Stimulated activated CD4-positive, alpha-beta T cell treated with anti-CD3 and anti-CD28 coated beads, Interleukin-12 subunit alpha, Interleukin-12 subunit beta, amount 100 ng/mL, for 24 hours (primary cell): ENCODE measurements around the gene SOX13.

Source experiments
- DNase-seq, 2 experiments: peaks; one replicate each; pipeline ENCODE4 v3.0.0-alpha.2; 2020; ENCODE audit warnings: low read depth in 2 of 2

Gene SOX13

GRCh38 chr1:204065174-204065985 is 7.5 kb upstream of the SOX13 start:
- no peak for DNase-seq

DNA sequence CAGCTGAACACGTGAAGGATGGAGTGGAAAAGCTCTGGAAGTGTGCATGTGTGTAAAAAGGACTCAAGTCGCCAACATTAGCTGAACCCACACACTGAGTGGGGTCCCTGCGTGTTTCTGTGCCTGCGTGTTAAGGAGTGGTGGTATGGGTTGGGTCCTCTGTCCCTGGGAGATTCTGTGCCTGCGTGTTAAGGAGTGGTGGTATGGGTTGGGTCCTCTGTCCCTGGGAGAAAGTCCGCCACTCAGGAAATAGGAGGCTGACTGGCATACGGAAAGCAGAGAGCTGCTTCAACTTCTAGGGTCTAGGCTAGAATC is 7.0 kb upstream of the SOX13 start:
- no peak for DNase-seq

- no peak for DNase-seq
These were observed 5.0 kb upstream of the SOX13 start for GRCh38 chr1:204067935-204068334.

DNA sequence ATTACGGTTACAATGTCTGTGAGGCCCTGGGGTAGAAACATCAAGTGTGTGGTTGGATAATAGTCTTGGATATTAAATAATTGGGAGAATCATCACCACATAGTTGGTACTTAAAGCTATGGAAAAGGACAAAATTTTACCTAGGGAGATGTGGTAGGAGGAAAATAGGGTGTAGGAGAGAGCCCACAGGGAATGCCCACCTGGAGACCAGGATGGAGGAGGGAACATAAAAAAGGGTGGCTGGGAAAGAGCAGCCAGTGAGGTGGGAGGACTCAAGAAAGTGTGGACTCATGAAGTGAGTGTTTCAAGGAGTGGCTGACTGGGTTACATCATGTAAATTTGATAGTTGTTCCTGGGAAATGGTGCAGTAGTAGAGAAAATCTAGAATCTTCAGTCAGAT is 3.0 kb upstream of the SOX13 start:
- DNase-seq, result no peak

DNA sequence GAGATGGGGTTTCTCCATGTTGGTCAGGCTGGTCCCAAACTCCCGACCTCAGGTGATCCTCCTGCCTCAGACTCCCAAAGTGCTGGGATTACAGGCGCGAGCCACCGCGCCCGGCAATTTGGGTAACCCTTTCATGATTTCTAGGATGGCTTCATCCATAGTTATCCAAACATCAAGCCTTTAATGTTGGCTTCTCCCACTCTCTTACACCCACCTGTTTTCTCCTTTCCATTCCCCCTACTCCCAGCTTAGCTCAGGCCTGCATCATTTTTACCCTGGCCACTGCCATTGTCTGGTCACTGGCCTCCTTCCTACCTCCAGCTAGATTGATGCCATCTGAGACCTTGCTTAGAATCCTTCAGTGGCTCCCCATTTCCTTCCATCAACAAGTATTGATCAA is 2.0 kb upstream of the SOX13 start:
- DNase-seq, result no peak

GRCh38 chr1:204073837-204074273 is 940 bp downstream of the SOX13 start:
- DNase-seq, result no peak

- no peak for DNase-seq
These were observed 1.6 kb downstream of the SOX13 start for GRCh38 chr1:204074274-204075138.

DNA sequence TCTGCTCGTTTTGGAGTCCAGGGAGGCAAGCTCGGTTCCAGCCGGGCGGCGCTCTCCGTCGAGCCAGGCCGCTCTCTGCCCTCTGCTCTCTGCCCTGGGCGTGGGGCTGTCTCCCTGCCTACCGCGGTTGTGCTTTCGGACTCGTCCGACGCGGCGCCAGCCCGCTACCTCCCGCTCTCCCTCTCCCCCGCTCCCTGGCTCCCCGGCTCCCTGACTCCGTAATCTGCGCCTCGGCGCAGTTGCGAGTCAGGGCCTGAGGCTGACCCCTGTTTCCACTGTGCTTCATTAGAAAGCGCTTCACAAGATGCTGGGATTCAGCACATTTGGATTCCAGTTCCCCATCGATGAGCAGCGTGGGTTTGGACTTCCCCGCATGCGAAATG is 2.2 kb downstream of the SOX13 start:
- no peak for DNase-seq

GRCh38 chr1:204075890-204076846 is 3.3 kb downstream of the SOX13 start:
- no peak for DNase-seq

DNA sequence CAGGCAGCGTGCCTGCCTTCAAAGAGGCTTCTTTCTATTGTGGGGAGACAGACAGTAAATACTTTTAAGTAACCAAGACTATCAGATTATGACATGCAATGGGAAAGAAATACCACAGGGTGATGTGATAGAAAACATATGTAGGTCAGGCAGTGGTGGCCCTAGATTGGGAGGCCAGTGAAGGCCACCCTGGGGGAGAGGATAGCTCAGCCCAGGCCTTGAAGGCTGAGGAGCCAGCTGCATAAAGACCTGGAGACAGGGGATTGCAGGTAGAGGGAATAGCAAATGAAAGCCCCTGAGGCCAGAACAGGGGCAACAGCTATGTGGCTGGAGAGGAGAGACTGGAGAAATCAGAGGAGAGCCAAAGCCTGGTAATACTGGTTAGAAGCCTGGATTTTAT is 4.0 kb downstream of the SOX13 start:
- no peak for DNase-seq

- no peak for DNase-seq
These were observed 5.2 kb downstream of the SOX13 start for GRCh38 chr1:204077979-204078696.

DNA sequence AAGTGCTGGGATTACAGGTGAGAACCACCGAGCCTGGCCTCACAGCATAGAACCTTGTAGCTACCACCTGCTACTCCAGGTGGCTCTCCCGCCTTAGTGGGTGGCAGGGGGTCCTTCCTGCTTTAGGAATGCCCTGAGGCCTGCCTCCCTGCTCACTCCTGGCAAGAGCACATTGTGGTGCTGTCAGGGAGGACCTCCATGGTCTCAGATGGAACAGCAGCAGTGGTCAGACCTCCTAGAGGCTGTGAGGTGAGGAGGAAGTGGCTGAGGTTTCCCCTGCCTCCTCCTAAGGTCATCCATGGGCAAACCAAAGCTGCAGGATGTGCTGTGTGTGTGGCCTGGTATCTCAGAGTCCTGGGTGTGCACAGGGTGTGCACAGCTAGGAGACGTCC is 6.7 kb downstream of the SOX13 start:
- no peak for DNase-seq

DNA sequence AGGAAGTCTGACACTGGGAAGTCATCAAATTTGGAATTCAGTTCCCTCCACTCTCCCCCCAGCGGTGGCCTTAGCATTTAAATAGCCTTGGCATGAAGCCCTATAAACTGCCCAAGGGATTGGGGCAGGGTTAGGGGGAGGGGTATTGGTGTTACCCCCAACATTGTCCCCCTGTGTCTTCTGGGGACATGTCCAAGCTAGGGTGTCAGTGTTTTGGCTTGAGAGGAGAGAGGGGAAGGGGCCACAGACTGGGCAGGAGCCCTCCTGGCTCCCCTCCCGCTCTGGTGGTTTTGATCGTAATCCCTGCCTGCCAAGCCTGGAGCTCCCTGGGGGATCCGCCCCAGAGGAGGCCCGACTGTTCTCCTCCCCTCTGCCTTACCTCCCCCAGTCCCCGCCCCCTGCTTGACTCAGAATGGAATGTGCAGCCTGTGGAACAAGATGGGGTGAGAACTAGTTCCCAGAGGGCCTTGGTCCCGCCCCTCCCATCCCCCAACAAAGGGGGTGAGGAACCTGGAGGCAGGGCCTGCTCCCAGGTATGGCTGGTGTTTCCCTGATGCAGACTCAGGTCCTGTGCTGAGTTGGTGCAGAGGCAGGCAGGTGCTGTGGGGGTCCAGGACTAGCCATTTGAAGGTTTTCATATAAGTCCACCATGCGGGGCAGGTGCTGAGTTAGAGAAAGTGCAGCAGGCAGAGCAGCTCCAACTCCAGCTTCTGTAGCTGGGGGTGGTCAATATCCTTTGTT is 7.4 kb downstream of the SOX13 start:
- DNase-seq, result no peak

DNA sequence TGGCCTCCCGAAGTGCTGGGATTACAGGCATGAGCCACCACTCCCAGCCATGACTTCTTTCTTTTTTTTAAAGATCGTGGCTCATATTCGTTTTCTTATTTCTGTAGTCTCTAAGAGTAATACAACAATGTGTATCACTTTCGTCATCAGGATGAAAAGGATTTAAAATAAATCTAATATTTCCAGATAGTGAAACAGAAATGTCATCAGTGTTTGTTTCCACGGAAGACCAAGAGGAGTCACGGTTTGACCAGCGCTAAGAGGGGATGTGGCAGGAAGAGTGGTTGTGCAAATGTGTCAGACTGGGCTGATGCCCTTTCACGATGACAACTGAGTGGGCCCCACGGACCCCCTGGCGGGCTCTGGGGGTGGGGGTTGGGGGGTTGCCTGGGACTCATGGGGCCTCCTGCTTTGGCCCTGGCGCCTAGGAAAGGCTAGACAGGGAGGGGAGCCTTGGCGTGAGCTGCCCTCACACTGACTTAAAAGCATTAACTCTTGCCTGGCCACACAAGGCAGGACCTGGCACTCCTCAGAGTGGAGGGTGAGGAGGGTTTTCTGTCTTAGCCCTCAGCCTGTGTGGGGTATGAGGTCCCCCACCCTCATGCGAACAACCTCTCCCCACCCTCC is 8.4 kb downstream of the SOX13 start:
- no peak for DNase-seq

GRCh38 chr1:204081791-204082513 is 9.0 kb downstream of the SOX13 start:
- no peak for DNase-seq

- no peak for DNase-seq
These were observed 10.6 kb downstream of the SOX13 start for GRCh38 chr1:204083491-204083890.

GRCh38 chr1:204084247-204084772 is 11.4 kb downstream of the SOX13 start:
- no peak for DNase-seq

GRCh38 chr1:204085876-204086275 is 13.0 kb downstream of the SOX13 start:
- no peak for DNase-seq

DNA sequence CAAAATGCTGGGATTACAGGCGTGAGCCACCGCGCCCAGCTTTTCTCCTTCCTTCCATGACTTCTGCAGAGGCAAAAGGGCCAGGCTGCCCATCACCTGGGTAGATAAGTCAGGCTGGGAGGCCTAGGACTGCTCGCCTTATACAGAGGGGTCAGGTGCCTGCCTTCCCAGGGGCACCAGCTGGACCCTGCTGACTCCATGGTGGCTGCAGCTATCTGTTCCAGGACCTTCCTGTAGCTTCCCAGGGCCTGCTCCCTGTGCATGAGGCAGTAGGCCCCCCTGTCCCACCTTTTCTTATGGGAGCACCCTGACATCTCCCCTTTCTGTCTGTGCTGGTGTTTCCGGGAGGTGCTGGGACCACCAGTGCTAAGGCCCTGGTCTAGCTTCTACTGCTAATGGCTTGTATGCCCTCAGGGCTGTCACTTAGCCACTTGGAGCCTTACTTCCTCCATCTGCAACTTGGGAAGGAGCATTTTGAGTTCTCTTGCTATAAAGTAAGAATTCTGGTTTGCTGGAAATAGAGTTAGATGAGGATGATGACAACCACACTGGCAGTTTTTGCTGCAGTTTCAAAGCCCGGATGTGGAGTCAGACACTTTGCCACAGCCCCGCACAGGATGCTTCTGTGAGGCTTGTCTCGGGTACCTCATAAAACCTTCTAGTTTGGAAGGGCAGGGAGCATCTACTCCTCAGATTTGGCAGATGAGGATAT is 14.4 kb downstream of the SOX13 start:
- DNase-seq, result no peak
